Adrenal gland (tissue), 12 donors: ENCODE measurements around the gene VRK2. TPM values are rescaled to one million over a fixed set of nuclear protein-coding genes. Genes with fewer than 3 reads are reported as not detected.

ENCODE experiments used
- DNase-seq, 7 donors: peaks; one replicate each; pipeline ENCODE4 v3.0.0-alpha.2; 2019 to 2020
- H3K27ac ChIP-seq, 5 donors: fragments of 200-600 bp; sonication (generic) in 4 of 5; 1 replicate in 3 of 5; 2 replicates in 2 of 5; pipeline versions ENCODE4 v1.5.1 to v1.8.0; 2016 to 2020; ENCODE audit warnings: mild to moderate bottlenecking in 1 of 5
- H3K27me3 ChIP-seq: fragments of 200-600 bp; 2 replicates; pipeline ENCODE4 v1.8.0; 2021
- H3K36me3 ChIP-seq, 2 donors: fragments of 200-600 bp; replicated peaks in 1 of 2; 1 replicate in 1 of 2; 2 replicates in 1 of 2; pipeline versions ENCODE4 v1.5.1 to v1.8.0; 2018 to 2022
- H3K4me1 ChIP-seq, 2 donors: fragments of 200-600 bp; replicated peaks in 1 of 2; 1 replicate in 1 of 2; 2 replicates in 1 of 2; pipeline versions ENCODE4 v1.5.1 to v1.8.0; 2018 to 2021
- H3K4me3 ChIP-seq, 4 donors: fragments of 200-600 bp; sonication (generic) in 3 of 4; one replicate each; pipeline ENCODE4 v1.5.1; 2016 to 2018
- H3K9me3 ChIP-seq, 3 donors: fragments of 200-600 bp; sonication (generic) in 1 of 3; replicated peaks in 1 of 3; 1 replicate in 2 of 3; 2 replicates in 1 of 3; pipeline versions ENCODE4 v1.5.1 to v1.8.0; 2016 to 2021
- POLR2A ChIP-seq, 2 donors: fragments of 450-650 bp; IDR thresholded peaks; one replicate each; pipeline ENCODE4 v1.6.1; 2017; ENCODE audit warnings: antibody characterized with exemption in 2 of 2, mild to moderate bottlenecking in 2 of 2, moderate library complexity in 1 of 2
- WGBS, 4 donors: extraction: QIAGEN DNeasy Blood & Tissue Kit in 2 of 4; methylation state at CpG; one replicate each; pipeline versions ENCODE4 v1.1.5 to v1.1.7; 2013 to 2017; 5-methylcytosine and 5-hydroxymethylcytosine counted together
- intact Hi-C, 2 donors: fragments of 100-400 bp; cut with DNase I; formaldehyde crosslinking; loops; one replicate each; pipeline versions ENCODE4 v1.14.1 to v1.15.0; 2022 to 2023
- polyA plus RNA-seq, 3 donors: library from polyadenylated mRNA; stranded (reverse); fragments of 200-250 nt in 2 of 3; fragments of 350-450 nt in 1 of 3; fragmentation: Illumina TruSeq in 1 of 3; extraction: RNeasy Lipid Tissue Mini Kit (QIAGEN cat#74804) in 1 of 3; gene quantifications; one replicate each; pipeline ENCODE4 v1.2.3, GENCODE V29; 2013 to 2014
- total RNA-seq, 9 donors: library from RNA; depleted of rRNA in 4 of 9; stranded (reverse); fragments of >200 nt in 4 of 9; fragments of 120-200 nt in 1 of 9; fragmentation: NEBNext Ultra II Directional in 1 of 9; extraction: Animal tissue kit (Norgen Biotek cat#: 25700) in 1 of 9; gene quantifications; one replicate each; pipeline versions ENCODE4 v1.1.0 to v1.2.4, GENCODE V29; 2013 to 2023
- TF ChIP-seq, protein P1 (sequence below), 6 experiments: fragments of 450-650 bp in 4 of 6; fragments of 200-600 bp in 2 of 6; sonication (generic) in 1 of 6; IDR thresholded peaks; 1 replicate in 5 of 6; 2 replicates in 1 of 6; pipeline versions ENCODE4 v1.5.1 to v1.8.0; 2016 to 2021; ENCODE audit warnings: antibody characterized with exemption in 6 of 6, mild to moderate bottlenecking in 2 of 6, moderate library complexity in 1 of 6
- donor health status: healthy with polysubstance abuse.
- donor health status: Bipolar disorder and iron deficiency.
- donor health status: DM: yes; HTN: yes; CAD: no.
- donor health status: DM: no; HTN: no; CAD: no.
- donor health status: DM: no; HTN: no; CAD: no.
- donor health status: DM: yes; HTN: yes; CAD: no.

VRK2 gene
- total and polyA plus RNA-seq, 12 donors = 11.2 to 31.8 (median 19.6) TPM

DNA sequence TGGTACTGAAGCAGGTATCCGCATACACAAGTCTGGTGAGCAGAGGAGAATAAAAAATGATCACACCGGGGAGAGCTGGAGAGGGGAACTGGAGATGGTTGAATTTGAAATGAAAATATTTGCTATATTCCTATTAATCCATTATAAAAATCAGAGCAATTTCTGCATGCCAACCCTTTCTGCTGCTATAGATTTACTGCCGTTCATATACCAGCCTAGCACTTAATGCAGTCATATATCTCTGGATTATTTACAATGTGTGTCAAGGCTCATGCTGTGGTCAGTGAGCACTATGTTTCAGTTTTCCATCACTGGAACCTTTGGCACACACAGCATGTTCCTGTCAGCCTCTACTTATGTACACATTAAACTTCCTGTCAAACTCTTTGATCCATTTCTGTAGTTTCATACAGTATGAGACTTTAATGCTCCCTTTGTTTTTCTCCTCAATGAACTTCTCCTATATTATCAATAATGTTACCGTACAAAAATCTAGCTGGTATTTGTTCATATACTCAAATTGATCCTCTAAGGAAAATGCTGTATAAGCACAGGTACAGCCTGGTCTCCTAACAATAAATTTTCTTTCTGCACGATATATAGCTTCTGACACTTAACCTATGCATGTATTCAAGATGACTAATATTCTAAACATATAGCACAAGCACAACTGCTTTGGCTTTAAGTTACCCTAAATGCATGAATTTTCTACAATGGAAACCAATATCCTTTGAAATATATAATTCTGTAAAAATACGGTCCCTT is 157.8 kb downstream of the VRK2 start:
- H3K27ac ChIP-seq = no peak overlapping the region
- 87 to 93% (median 91%) methylated on average over 6 of the region's 6 CpGs for WGBS, 4 donors
- no peak for DNase-seq
- no peak for TF ChIP-seq POLR2A (IDR thresholded peaks at IDR 0.05)
- TF ChIP-seq, protein P1, sequence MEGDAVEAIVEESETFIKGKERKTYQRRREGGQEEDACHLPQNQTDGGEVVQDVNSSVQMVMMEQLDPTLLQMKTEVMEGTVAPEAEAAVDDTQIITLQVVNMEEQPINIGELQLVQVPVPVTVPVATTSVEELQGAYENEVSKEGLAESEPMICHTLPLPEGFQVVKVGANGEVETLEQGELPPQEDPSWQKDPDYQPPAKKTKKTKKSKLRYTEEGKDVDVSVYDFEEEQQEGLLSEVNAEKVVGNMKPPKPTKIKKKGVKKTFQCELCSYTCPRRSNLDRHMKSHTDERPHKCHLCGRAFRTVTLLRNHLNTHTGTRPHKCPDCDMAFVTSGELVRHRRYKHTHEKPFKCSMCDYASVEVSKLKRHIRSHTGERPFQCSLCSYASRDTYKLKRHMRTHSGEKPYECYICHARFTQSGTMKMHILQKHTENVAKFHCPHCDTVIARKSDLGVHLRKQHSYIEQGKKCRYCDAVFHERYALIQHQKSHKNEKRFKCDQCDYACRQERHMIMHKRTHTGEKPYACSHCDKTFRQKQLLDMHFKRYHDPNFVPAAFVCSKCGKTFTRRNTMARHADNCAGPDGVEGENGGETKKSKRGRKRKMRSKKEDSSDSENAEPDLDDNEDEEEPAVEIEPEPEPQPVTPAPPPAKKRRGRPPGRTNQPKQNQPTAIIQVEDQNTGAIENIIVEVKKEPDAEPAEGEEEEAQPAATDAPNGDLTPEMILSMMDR (IDR thresholded peaks at IDR 0.05) = no peak
- H3K27me3 ChIP-seq = no peaks in the 10 kb centered on the region
- no peaks in the 10 kb centered on the region for H3K36me3 ChIP-seq
- intact Hi-C loops = no loop called here
- H3K9me3 ChIP-seq = no peaks in the 10 kb centered on the region
- H3K4me1 ChIP-seq = peaks cover 0 to 7% of the 10 kb centered on the region in 2 donors
- H3K4me3 ChIP-seq = no peak overlapping the region

DNA sequence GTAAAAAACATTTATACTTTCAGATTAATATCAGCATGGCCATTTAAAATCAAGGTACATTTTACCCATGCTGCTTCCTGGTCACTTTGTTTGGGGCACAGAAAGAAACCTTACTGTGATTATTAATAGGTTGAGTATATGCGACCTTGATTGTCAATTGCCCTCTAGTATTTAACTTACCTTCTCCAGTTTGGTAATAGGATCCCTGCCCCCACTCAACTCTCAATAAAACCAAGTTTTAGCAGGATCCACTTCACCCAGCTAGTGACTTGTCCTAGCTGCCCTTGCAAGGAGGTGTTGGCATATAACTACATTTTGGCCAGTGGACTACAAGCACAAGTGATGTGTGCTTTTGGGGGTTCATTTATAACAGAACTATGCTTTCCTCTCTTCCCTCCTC is 160.2 kb downstream of the VRK2 start:
- no peaks in the 10 kb centered on the region for H3K9me3 ChIP-seq
- H3K4me1 ChIP-seq = peaks cover 0 to 7% of the 10 kb centered on the region in 2 donors
- 90 to 100% (median 97%) methylated on average over 1 of the region's 1 CpG for WGBS, 4 donors

DNA sequence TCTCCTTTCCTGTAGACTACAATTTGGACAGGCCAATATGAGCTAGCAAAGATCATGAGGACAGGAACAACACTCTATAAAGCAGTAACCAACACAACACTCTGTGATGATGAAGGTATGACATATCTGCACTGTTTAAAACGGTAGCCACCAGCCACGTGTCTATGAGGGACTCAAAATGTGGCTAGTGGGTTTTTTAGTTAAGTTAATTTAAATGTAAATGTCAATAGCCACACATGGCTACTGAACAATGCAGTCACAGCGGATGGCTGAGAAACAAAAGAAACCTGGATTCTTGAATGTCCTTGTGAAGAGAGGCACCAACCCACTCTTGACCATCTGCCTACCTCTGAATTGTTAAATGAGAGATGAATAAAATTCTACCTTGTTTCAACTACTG is 160.6 kb downstream of the VRK2 start:
- no peak overlapping the region for H3K4me3 ChIP-seq
- no peak for DNase-seq
- H3K27me3 ChIP-seq = no peaks in the 10 kb centered on the region
- TF ChIP-seq, protein P1 (IDR thresholded peaks at IDR 0.05) = no peak
- no peak for TF ChIP-seq POLR2A (IDR thresholded peaks at IDR 0.05)
- no peaks in the 10 kb centered on the region for H3K9me3 ChIP-seq
- 91 to 95% (median 93%) methylated on average over 3 of the region's 3 CpGs for WGBS, 4 donors
- no peaks in the 10 kb centered on the region for H3K36me3 ChIP-seq
- no peak overlapping the region for H3K27ac ChIP-seq
- H3K4me1 ChIP-seq = peaks cover 0 to 7% of the 10 kb centered on the region in 2 donors
- intact Hi-C loops = no loop called here

More for the DNA sequence above, 160.2 kb downstream of the VRK2 start:
- no peaks in the 10 kb centered on the region for H3K27me3 ChIP-seq
- H3K27ac ChIP-seq = no peak overlapping the region
- H3K36me3 ChIP-seq = no peaks in the 10 kb centered on the region
- no peak overlapping the region for H3K4me3 ChIP-seq
- intact Hi-C loops = no loop called here
- no peak for TF ChIP-seq POLR2A (IDR thresholded peaks at IDR 0.05)
- TF ChIP-seq, protein P1 (IDR thresholded peaks at IDR 0.05) = no peak
- DNase-seq = no peak

Other genes starting within 250 kb of the VRK2 start
- 10 to 100 TPM; 25.7 to 87.1 (median 50.6) TPM for gene FANCL, start 194.5 kb downstream of the VRK2 start, total RNA-seq
- gene FANCL, start 194.5 kb downstream of the VRK2 start, polyA plus RNA-seq = 10 to 100 TPM; 44.8 to 99.7 (median 72.8) TPM